HEK293 (cell line): ENCODE results near the gene ARMC8.

Experiments used
- CTCF ChIA-PET: fragments of 350-600 bp; formaldehyde crosslinking; extraction: SDS; loops from one replicate; lab custom pipeline; 2021; ENCODE audit warnings: antibody characterized with exemption; lab: Yijun Ruan, JAX
- POLR2A ChIA-PET: fragments of 300-600 bp; formaldehyde crosslinking; extraction: SDS; loops from one replicate; lab custom pipeline; 2020; ENCODE audit warnings: antibody characterized with exemption, inconsistent platforms; lab: Yijun Ruan, JAX
- H3K27ac ChIP-seq: fragments of 200-500 bp; sonication (Bioruptor generic); 2 replicates; pipeline ENCODE4 v1.5.1; 2014; ENCODE audit warnings: low read depth, low read length, control low read depth, inconsistent platforms; ENCODE audit errors: extremely low read depth
- H3K36me3 ChIP-seq, 2 experiments: fragments of 200-500 bp in 1 of 2; sonication (Bioruptor generic) in 1 of 2; 1 replicate in 1 of 2; 2 replicates in 1 of 2; pipeline ENCODE4 v1.5.1; 2014 to 2017; ENCODE audit warnings: inconsistent platforms in 2 of 2, low read length in 2 of 2; ENCODE audit not compliant: control insufficient read depth in 2 of 2, insufficient read depth in 1 of 2
- H3K4me1 ChIP-seq: fragments of 200-500 bp; sonication (Bioruptor generic); 2 replicates; pipeline ENCODE4 v1.5.1; 2014; ENCODE audit warnings: mild to moderate bottlenecking, low read length, inconsistent platforms; ENCODE audit not compliant: control insufficient read depth, insufficient read depth
- H3K4me3 ChIP-seq: 2 replicates; pipeline ENCODE4 v1.5.1; 2011; ENCODE audit warnings: low read depth, mild to moderate bottlenecking, control low read depth, low read length, moderate library complexity
- H3K9me3 ChIP-seq: fragments of 200-500 bp; sonication (Bioruptor generic); 2 replicates; pipeline ENCODE4 v1.5.1; 2014; ENCODE audit warnings: low read depth, low read length, inconsistent platforms; ENCODE audit not compliant: control insufficient read depth, insufficient read depth
- BCL11B ChIP-seq: fragments of 450-650 bp; formaldehyde crosslinking; IDR thresholded peaks from 2 replicates; pipeline ENCODE4 v1.5.1; 2016; ENCODE audit warnings: low read depth, missing biosample characterization, missing genetic modification characterization
- EGR2 ChIP-seq: fragments of 450-650 bp; formaldehyde crosslinking; IDR thresholded peaks from 2 replicates; pipeline ENCODE4 v1.5.1; 2016; ENCODE audit warnings: low read depth, missing biosample characterization, missing genetic modification characterization
- GLI4 ChIP-seq: fragments of 450-650 bp; formaldehyde crosslinking; IDR thresholded peaks from 2 replicates; pipeline ENCODE4 v1.5.1; 2016; ENCODE audit warnings: missing biosample characterization, missing genetic modification characterization
- HIC1 ChIP-seq: fragments of 450-650 bp; formaldehyde crosslinking; IDR thresholded peaks from 2 replicates; pipeline ENCODE4 v1.5.1; 2016; ENCODE audit warnings: missing biosample characterization, missing genetic modification characterization
- KLF7 ChIP-seq: fragments of 450-650 bp; formaldehyde crosslinking; IDR thresholded peaks from 2 replicates; pipeline ENCODE4 v1.5.1; 2016; ENCODE audit warnings: missing biosample characterization, missing genetic modification characterization, borderline replicate concordance
- MZF1 ChIP-seq: fragments of 450-650 bp; formaldehyde crosslinking; IDR thresholded peaks from 2 replicates; pipeline ENCODE4 v1.5.1; 2017; ENCODE audit warnings: missing biosample characterization, missing genetic modification characterization, borderline replicate concordance
- REPIN1 ChIP-seq: fragments of 450-650 bp; formaldehyde crosslinking; IDR thresholded peaks from 2 replicates; pipeline ENCODE4 v1.5.1; 2017; ENCODE audit warnings: missing biosample characterization, missing genetic modification characterization, low read depth
- SALL2 ChIP-seq: fragments of 450-650 bp; formaldehyde crosslinking; IDR thresholded peaks from 2 replicates; pipeline ENCODE4 v1.5.0; 2017; ENCODE audit warnings: missing biosample characterization, mild to moderate bottlenecking, missing genetic modification characterization, borderline replicate concordance
- TRIM28 ChIP-seq: IDR thresholded peaks from 2 replicates; pipeline ENCODE4 v1.6.1; 2011; ENCODE audit warnings: low read length, control low read depth, borderline replicate concordance
- YY1 ChIP-seq: fragments of 450-650 bp; formaldehyde crosslinking; IDR thresholded peaks from 2 replicates; pipeline ENCODE4 v1.5.1; 2018; ENCODE audit warnings: missing biosample characterization, missing genetic modification characterization
- ZBTB48 ChIP-seq: fragments of 450-650 bp; formaldehyde crosslinking; IDR thresholded peaks from 2 replicates; pipeline ENCODE4 v1.5.1; 2016; ENCODE audit warnings: missing biosample characterization, missing genetic modification characterization
- ZFP37 ChIP-seq: fragments of 450-650 bp; formaldehyde crosslinking; IDR thresholded peaks from 2 replicates; pipeline ENCODE4 v1.5.1; 2016; ENCODE audit warnings: missing biosample characterization, missing genetic modification characterization
- ZFP41 ChIP-seq: fragments of 450-650 bp; formaldehyde crosslinking; IDR thresholded peaks from 2 replicates; pipeline ENCODE4 v1.5.1; 2016; ENCODE audit warnings: missing biosample characterization, missing genetic modification characterization, borderline replicate concordance
- ZNF140 ChIP-seq: fragments of 450-650 bp; formaldehyde crosslinking; IDR thresholded peaks from 2 replicates; pipeline ENCODE4 v1.5.1; 2016; ENCODE audit warnings: missing biosample characterization, missing genetic modification characterization
- ZNF146 ChIP-seq: fragments of 450-650 bp; formaldehyde crosslinking; IDR thresholded peaks from 2 replicates; pipeline ENCODE4 v1.5.1; 2016; ENCODE audit warnings: missing biosample characterization, missing genetic modification characterization
- ZNF221 ChIP-seq: fragments of 450-650 bp; formaldehyde crosslinking; IDR thresholded peaks from 2 replicates; pipeline ENCODE4 v1.5.1; 2017; ENCODE audit warnings: missing biosample characterization, missing genetic modification characterization, borderline replicate concordance
- ZNF23 ChIP-seq: fragments of 450-650 bp; formaldehyde crosslinking; IDR thresholded peaks from 2 replicates; pipeline ENCODE4 v1.5.1; 2016; ENCODE audit warnings: missing biosample characterization, missing genetic modification characterization, borderline replicate concordance
- ZNF311 ChIP-seq: fragments of 450-650 bp; formaldehyde crosslinking; IDR thresholded peaks from 2 replicates; pipeline ENCODE4 v1.5.1; 2017; ENCODE audit warnings: missing biosample characterization, missing genetic modification characterization, borderline replicate concordance
- ZNF354C ChIP-seq: fragments of 450-650 bp; formaldehyde crosslinking; IDR thresholded peaks from 2 replicates; pipeline ENCODE4 v1.5.1; 2016; ENCODE audit warnings: missing biosample characterization, missing genetic modification characterization, low read depth, borderline replicate concordance
- ZNF404 ChIP-seq: fragments of 450-650 bp; formaldehyde crosslinking; IDR thresholded peaks from 2 replicates; pipeline ENCODE4 v1.5.1; 2017; ENCODE audit warnings: missing biosample characterization, missing genetic modification characterization
- ZNF645 ChIP-seq: fragments of 450-650 bp; formaldehyde crosslinking; IDR thresholded peaks from 2 replicates; pipeline ENCODE4; 2016; ENCODE audit warnings: missing biosample characterization, missing genetic modification characterization
- ZNF658 ChIP-seq: fragments of 450-650 bp; formaldehyde crosslinking; IDR thresholded peaks from 2 replicates; pipeline ENCODE4; 2016; ENCODE audit warnings: missing biosample characterization, missing genetic modification characterization
- ZNF664 ChIP-seq: fragments of 450-650 bp; formaldehyde crosslinking; IDR thresholded peaks from 2 replicates; pipeline ENCODE4 v1.5.1; 2016; ENCODE audit warnings: missing biosample characterization, missing genetic modification characterization
- ZNF677 ChIP-seq: fragments of 450-650 bp; IDR thresholded peaks from 2 replicates; pipeline ENCODE4 v1.5.0; 2018; ENCODE audit warnings: missing biosample characterization, mild to moderate bottlenecking, missing genetic modification characterization, moderate library complexity
- ZNF704 ChIP-seq: fragments of 450-650 bp; formaldehyde crosslinking; IDR thresholded peaks from 2 replicates; pipeline ENCODE4 v1.5.1; 2016; ENCODE audit warnings: missing biosample characterization, missing genetic modification characterization
- TF ChIP-seq, protein P1 (sequence below): fragments of 450-650 bp; formaldehyde crosslinking; IDR thresholded peaks from 2 replicates; pipeline ENCODE4 v1.5.1; 2016; ENCODE audit warnings: missing biosample characterization, missing genetic modification characterization

ARMC8 gene

GRCh38 chr3:138256022-138256421, 68.9 kb downstream of the ARMC8 start (continued):
- no peak for TF ChIP-seq HIC1 (tag by site-specific recombination)
- TF ChIP-seq, protein P1, sequence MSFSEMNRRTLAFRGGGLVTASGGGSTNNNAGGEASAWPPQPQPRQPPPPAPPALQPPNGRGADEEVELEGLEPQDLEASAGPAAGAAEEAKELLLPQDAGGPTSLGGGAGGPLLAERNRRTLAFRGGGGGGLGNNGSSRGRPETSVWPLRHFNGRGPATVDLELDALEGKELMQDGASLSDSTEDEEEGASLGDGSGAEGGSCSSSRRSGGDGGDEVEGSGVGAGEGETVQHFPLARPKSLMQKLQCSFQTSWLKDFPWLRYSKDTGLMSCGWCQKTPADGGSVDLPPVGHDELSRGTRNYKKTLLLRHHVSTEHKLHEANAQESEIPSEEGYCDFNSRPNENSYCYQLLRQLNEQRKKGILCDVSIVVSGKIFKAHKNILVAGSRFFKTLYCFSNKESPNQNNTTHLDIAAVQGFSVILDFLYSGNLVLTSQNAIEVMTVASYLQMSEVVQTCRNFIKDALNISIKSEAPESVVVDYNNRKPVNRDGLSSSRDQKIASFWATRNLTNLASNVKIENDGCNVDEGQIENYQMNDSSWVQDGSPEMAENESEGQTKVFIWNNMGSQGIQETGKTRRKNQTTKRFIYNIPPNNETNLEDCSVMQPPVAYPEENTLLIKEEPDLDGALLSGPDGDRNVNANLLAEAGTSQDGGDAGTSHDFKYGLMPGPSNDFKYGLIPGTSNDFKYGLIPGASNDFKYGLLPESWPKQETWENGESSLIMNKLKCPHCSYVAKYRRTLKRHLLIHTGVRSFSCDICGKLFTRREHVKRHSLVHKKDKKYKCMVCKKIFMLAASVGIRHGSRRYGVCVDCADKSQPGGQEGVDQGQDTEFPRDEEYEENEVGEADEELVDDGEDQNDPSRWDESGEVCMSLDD (tag by site-specific recombination) = no peak
- no peak for TF ChIP-seq YY1 (tag by site-specific recombination)

DNA sequence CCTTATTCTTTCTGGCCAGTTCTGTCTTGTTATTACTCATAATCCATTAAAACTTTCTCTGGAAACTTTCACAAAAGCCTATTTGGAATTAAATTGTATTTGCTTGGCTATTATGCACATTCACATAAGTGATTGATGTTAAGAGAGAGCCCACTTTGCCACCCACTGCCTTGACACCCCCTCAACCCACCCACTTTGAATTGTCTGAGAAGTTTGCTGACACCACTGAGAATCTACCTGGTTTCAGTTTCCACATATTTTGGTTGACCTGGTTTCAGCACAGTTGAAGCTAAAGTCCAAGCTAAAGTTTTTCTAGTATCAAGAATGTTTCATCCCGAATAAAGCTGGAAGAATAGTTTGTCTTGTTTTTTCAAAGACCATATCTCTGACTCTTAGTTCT, 70.9 kb downstream of the ARMC8 start:
- TF ChIP-seq ZNF146 (tag by site-specific recombination) (no peak), EGR2 (tag by site-specific recombination) (peak; percentile 53; the same call in 1 of the 2 replicates), TRIM28 (no peak)
- Histone ChIP-seq H3K4me1 (no peaks in the 10 kb centered on the region), H3K9me3 (no peaks in the 10 kb centered on the region), H3K36me3 (no peaks in the 10 kb centered on the region), H3K4me3 (no peak overlapping the region), H3K27ac (no peak overlapping the region)
- ChIA-PET POLR2A (no interaction called here), CTCF (no interaction called here)

DNA sequence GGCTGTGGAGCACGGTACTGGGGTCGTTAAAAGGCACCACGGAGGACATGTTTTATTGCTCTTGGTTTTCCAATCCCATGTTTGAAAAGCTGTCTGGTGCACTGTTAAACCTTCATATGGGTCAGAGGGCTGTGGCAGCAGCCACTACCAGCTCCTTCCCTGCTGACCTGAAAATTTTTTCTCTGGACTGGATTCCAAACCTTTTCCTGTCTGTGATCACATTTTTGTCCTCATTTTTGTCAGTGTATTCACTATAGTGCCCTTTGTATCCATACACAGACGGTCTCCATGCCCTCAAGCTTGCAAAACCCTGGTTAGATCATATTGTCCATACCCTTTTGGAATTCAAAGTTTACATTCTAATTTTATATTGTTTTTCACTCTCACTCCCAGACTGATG, 72.0 kb downstream of the ARMC8 start:
- ChIA-PET POLR2A (no interaction called here), CTCF (interaction anchor here (0.8 to 1.0 kb wide), 2 partner anchors 38 to 207 kb away, joined by 3 to 4 read pairs; no protein-coding TSS in a partner anchor)
- H3K4me3 ChIP-seq = no peak overlapping the region
- peaks cover 0 to 5% of the 10 kb centered on the region in 2 experiments; a peak in 1 of 3 replicates for H3K36me3 ChIP-seq
- no peaks in the 10 kb centered on the region for H3K9me3 ChIP-seq
- H3K27ac ChIP-seq = no peak overlapping the region
- no peak for TF ChIP-seq REPIN1 (tag by site-specific recombination)
- no peak for TF ChIP-seq SALL2 (tag by site-specific recombination)
- no peak for TF ChIP-seq KLF7 (tag by site-specific recombination)
- TF ChIP-seq ZNF645 (tag by site-specific recombination) = no peak
- no peak for TF ChIP-seq ZFP37 (tag by site-specific recombination)
- no peak for TF ChIP-seq ZNF354C (tag by site-specific recombination)
- TF ChIP-seq ZNF23 (tag by site-specific recombination) = no peak
- TF ChIP-seq ZNF311 (tag by site-specific recombination) = no peak
- no peak for TF ChIP-seq BCL11B (tag by site-specific recombination)
- TF ChIP-seq GLI4 = no peak
- no peak for TF ChIP-seq ZNF658
- TF ChIP-seq ZNF140 = no peak
- TF ChIP-seq ZNF221 (tag by site-specific recombination) = no peak
- TF ChIP-seq ZNF677 (tag by site-specific recombination) = no peak
- TF ChIP-seq ZNF664 (tag by site-specific recombination) = no peak
- no peak for TF ChIP-seq ZNF704
- no peak for TF ChIP-seq ZFP41
- no peak for TF ChIP-seq ZNF404
- TF ChIP-seq MZF1 (tag by site-specific recombination) = no peak
- TF ChIP-seq ZBTB48 (tag by site-specific recombination) = no peak
- no peaks in the 10 kb centered on the region for H3K4me1 ChIP-seq
